ENCODE measurements around the gene TMEM185B.
"Not testable (repeated sequence)": the region's sequence is repeated elsewhere in the genome, so short reads cannot be mapped to it uniquely, and the experiment has no call there.

TMEM185B gene

DNA sequence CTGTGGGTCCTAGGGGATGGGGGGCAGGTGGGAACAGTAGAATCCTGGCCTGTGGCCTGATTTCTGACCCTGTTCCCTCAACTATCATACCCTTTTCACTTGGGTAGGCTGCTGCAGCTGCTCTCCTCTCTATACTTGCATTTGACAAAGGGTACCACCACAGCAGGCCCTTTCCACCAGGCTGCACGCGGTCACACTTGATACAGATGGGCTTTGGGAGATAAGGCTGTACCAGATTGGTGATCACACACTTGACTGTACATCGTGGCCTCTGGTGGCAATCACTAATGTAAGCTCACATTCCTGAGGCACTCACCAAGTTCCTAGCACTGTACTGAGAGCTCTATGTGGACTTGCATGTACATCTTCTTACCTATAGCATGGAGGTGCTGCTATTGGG lies 27.9 kb upstream of the TMEM185B start:
- no peak for DNase-seq

DNA sequence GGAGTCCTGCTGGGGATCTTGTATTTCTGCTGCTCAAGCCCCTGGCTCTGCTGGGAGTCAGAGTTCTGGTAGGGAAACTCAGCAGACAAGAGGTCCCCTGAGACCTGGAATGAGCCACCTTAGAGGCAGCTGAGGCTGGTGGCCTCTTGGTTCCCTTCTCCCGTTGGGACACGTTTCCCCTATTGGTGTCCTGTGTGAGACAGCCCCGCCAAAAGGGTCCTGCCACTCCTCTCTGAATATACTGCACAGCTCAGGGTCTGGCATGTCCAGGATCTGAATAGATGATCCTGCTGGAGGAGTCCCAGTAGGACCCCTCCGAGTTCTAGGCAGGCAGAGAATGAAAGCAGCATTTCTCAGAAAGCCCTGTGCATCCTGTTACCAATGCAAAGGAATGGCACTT lies 27.4 kb upstream of the TMEM185B start:
- no peak for DNase-seq

DNA sequence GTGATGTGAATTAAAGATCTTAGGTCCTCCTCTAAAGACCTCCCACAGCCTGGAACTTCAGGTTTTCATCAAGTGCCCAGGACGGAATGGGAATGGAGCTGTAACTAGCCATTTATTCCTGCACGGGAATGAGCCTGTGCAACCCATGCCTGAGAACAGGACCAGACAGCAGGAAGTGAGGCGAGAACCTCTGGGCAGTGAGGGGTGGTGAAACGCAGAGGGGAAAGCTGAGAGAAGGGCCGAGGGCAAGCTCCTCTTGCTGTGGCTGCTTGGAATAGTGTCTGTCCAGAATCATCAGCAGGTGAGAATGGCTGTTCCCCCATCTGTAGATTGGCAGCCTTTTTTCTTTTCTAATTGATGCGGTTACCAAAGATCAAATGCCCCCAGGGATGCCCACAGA lies 24.7 kb upstream of the TMEM185B start:
- DNase-seq: no peak

DNA sequence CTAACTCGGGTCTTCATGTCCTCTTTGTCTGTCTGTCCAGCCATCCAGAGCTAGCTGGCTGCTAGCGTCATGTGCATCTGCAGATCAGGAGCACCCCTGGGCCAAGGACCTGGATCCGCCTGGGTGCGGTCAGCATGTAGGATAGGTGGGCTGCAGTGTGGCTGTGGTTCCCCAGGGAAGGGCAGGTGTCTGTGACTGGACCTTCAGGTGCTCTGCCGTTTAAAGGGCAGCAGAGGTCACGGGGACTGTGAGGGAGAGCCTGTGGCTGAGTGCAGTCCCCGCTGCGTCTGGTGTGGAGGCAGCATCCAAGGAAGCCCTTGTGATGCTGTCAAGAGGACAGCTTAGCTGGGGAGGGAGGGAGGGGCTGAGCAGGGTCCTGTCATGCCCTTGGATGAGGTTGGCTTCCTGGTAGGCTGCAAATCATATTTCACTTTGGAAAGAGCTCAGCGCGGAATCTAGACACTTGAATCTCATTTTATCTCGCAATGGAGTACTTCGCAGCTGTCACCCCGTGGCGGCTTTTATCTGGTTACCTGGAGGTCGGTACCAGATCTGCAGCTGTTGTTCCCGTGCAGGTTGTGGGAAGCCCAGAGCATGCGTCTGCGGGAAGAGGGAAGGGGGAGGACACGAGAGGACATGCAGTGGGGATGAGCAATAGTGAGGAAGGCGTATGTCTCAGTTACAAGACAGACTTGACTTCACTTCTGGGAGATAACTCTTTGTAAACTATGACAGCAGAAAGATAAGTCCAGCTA lies 23.5 kb upstream of the TMEM185B start:
- DNase-seq: no peak

DNA sequence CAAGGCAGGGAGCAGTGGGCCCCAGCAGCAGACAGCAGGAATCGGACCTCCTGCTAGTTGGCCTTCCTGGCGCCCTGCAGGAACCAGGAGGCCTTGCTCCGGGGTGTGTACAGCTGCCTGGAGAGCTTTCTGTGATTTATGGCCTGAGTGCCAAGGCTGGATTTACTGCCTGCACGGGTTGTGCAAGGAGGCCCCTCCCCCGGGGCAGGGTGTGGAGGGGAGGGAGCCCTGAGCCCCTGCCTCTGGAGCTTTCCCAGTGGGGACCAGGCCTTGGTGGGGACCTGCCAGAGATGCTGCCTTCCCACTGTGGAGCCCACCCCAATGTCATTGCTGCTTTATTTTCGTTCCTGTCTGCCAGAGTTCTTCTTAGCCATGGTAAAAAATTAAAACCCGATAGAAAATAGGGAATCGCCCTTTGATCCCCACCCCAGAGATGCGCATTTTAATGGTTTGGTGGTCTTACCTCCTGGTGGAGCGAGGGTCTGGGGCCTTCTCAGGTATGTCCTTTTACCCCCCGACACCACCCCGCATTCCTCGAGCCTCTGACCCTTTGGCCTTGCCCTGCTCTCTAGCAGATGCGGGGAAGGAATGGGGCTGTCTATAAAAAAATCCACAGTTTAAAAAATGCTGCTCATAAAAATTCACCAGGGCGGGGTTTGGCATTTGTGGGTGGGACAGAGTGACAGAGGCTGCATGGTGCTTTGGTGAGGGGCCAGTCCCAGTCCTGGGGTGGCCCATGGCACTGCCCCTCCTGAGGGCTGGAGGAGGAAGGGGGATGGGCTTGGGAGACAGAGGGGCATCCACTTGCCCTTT lies 22.5 kb upstream of the TMEM185B start:
- no peak for DNase-seq

DNA sequence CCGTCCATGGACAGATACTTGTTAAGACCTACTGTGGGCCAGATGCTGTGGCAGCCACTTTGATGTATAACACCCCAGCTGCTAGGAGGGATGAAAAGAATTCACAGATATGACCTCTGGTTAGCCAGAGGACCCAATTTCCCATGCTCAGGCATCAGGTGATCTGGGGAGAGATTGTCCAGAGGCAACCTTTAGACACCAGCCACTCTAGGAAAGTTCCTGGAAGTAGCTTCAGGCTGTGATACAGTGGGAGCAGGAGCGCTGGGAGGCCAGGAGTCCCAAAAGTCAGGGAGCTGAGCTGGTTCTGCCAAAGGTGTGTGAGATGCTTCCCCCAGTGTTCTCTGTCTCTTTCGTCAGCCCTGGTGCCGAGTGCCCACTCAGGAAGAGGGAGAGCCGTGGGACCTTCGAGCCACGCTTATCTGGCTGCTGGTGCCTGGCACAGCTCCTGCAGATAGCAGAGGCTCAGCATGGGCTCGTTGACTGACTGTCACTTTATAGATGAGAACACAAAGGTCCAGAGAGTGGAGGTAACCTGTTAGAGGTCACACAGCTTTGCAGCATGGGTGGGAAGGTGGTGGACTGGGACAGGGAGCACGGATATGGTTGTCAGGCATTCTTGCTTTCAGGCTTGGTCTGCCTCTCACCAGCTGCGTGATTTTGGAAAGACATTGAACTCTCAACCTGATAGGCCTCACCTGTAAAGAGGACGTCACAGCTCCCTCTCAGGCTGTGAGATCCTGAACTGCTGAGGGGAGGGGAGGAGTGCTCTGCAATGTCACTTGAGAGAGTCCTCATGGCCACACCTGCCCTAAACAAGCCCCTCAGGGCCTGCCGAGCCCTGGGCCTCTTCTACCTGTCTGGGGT lies 21.7 kb upstream of the TMEM185B start:
- no peak for DNase-seq

DNA sequence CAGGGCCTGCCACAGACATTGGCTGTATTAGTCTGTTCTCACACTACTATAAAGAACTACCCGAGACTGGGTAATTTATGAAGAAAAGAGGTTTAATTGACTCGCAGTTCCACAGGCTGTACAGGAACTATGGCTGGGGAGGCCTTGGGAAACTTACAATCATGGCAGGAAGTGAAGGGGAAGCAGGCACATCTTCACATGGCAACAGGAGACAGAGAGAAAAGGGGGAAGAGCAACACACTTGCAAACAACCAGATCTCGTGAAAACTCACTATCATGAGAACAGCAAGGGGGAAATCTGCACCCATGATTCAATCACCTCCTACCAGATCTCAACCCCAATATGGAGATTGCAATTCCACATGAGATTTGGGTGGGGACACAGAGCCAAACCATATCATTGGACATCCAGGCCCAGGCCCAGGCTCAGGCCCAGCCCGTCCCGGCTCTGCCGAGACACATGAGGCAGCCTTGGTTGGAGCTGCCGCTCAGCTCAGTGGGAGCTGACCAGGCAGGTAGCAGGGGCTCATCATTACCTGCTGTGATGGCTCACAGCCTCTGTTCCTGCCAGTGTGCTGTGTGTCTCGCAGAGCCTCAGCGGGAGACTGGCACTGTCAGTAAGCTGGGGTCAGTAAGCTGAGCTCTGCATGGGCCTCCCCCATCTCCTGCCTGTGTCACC lies 20.8 kb upstream of the TMEM185B start:
- DNase-seq: no peak

DNA sequence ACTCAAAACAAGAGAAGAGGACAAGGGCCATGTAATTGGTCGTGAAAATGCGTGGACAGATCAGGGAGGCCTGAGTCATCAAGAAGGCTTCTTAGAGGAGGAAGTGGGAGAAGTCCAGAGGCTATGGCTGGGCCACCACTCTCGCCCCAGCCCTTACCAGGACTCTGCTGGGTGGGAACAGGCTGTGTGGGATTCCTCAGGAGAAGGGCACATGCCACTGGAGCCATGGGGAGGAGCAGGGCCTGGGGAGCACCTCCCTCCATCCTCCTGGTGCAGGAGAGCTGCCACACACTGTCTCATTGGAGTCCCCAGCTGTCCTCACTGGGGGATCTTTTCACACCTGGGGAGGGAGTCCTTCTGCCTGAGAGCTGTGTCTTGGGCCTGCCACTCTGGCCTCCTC lies 20.0 kb upstream of the TMEM185B start:
- DNase-seq: no peak

DNA sequence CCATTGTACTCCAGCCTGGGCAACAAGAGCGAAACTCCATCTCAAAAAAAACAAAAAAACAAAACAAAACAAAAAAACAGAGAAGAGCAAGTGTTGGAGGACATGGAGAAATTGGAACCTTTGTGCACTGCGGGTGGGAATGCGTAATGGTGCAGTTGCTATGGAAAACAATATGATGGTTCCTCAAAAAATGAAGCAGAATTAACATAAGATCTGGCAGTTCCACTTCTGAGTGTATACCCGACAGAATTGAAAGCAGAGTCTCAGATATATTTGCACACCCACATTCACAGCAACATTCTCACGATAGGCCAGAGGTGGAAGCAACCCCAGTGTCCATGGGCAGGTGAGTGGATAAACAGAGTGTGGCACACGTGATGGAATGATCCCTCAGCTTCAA lies 18.5 kb upstream of the TMEM185B start:
- DNase-seq: no peak

DNA sequence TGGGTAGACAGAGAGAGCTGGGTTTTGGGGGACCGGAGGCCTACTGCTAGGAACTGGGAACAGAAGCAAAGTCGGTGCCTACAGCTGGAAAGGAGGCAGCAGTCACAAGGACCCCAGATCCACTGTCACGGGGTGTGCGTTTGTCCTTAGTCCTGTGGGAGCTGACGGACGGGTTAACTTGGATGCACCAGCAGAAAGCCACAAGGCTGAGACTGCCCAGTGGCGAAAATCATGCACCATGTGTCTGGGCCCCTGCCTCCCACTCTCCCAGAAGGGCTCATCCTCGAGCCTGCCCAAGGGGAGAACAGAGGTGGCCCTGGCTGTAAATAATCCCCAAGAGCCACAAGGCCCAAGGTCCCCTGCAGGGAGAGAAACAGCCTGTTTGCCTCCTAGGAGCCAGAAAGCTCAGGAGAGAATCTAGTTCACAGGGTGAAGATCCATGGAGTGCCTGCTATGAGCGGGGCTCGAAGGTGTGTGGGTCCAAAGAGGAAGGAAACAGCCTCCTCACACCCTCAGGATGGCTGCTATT lies 17.8 kb upstream of the TMEM185B start:
- DNase-seq: no peak

DNA sequence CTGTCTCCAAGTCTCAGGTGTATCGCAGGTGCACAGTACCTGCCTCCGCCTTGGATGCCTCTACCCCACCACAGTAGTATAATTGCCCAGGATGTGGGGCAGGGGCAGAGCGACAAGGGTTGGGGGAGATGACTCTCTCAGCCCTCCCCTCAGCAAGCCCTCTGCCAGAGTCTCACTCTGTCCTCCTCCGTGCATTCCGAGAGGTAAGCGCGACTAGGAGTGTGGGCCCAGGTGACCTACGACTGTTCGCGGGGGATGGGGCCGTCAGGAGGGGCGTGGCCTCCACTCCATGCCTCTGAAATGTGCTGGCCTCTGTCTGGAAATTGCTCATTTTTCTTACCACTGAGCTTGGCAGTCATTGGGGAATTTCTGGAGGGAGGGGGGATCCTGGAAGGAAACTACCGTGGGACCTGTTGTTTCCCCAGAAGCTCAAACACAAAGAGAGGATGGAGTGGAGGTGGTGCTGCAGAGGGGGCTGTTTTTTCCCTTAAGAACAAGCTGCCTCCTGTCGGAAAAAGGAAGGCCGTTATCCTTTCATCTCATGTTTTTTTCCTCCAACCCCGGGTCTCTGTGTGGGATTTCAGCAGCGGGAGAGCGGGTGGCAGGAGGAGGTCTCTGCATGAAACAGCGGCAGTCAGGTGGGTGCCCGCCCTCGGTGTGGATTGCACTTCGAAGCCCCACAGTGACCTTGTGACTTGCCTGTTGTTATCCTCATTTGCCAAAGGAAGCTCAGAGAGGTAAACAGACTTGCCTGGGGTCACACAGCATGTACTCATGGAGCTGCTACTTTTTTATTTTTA lies 16.5 kb upstream of the TMEM185B start:
- no peak for DNase-seq

DNA sequence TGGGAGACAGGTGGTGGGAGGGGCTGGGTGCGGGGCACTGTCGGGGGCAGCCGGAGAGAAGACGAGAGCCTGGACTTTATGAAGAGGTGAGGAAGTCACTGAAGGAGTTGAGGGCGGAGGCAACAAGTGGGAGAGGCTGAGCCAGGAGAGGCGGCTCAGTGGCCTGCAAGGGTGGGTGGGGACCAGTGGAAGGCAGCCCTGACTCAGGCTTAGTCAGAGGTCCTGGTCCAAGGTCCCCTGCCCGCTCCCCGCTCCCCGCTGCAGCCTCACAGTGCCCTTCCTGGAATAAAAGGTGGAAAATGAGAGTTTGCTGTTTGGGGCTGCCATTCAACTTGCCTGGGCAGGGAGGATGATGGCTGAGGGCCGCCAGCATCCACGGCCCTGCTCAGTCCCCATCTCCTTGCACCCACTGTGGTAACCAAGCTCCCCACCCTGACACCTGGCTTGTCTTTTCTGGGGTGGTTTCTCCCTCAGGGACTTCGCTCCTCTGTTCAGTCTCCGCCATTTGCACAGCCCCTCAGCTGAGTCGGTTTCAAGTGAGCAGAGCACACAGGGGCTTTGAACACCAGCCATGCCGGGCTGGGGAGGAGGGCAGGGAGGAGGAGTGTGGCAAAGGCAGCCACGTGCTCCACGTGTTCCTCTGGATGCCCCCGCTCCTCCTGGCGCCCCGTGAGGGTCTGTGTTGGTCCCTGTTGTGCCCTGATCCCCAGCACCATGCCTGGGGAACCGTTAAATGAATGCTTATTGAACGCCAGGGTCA lies 15.7 kb upstream of the TMEM185B start:
- DNase-seq: no peak

DNA sequence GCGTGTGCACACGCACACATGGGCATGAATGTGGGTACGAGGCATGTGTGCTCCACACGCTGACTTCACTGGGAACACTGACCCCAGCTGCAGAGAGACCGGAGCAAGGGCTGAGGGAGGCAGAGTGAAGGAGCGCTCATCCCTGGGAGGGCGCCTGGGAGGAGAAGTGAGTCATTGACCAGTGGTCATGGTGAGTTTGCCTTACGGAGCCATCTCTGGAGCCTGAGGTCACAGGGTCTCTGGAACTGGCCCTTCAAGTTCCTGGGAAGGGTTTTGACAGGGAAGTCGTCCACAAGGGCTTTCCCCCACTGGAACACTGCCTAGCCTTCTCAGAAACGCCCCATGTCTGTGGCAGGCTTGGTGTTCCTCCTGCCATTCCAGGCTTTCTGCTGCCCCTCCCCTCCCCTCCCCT lies 14.3 kb upstream of the TMEM185B start:
- DNase-seq: no peak

DNA sequence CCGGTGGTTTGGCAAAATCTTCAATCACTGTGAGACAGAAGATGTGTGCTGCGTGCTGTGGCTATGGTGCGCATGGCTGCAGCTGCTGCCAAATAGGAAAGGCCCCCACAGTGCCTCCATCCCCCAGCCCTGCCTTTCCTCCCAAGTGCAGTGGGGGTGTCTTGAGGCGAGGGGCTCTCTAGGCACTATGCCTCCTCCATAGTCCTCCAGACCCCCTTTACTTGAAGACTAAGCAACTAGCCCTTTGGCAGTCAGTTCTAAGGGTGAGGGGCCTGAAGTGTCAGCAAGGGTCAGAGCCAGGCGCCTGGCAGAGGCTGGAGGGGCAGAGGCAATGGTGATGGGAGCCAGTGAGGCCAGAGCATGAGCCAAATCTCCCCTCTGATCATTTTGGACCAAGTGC lies 13.6 kb upstream of the TMEM185B start:
- DNase-seq: no peak

DNA sequence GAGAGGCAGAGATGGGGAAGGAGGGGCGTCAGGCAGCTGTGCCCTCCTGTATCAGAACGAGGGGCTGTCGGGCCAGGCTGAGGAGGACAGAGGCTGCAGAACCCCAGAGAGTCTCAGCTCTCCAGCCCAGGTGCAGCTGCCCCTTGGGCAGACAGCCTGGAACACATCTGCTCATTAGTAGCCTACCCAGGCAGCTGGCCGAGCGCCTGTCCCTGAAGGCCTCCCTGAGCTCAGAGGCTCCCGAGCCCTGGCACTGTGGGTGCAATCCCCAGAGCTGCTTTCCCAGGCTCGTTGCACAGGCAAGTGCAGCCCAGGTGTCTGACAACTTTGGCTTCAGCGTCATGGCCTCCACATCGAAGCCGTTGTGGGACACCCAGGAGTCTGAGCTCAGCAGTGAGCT lies 13.1 kb upstream of the TMEM185B start:
- DNase-seq: no peak

DNA sequence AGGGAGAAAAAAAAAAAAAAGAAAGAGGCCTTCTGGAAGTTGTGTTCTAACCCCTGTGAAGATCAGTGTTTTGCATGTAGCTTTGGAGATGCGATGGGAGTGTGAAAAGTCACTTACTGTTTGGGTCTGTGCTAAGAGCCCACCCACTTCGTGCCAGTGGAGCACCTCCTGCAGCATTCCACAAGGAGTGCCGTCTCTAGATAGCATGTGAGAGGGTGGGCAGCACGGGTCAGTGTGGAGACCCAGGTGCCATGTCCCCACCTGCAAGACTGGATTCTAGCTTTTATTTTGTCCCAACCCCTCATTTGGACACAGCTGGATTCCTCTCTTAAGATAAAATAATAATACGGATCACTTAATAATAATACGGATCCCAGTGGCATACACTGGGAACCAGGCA lies 12.5 kb upstream of the TMEM185B start:
- no peak for DNase-seq

DNA sequence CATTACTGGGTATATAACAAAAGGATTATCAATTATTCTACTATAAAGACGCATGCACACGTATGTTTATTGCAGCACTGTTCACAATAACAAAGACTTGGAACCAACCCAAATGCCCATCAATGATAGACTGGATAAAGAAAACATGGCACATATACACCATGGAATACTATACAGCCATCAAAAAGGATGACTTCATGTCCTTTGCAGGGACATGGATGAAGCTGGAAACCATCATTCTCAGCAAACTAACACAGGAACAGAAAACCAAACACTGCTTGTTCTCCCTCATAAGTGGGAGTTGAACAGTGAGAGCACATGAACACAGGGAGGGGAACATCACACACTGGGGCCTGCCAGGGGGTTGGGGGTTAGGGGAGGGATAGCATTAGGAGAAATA lies 12.0 kb upstream of the TMEM185B start:
- not testable (repeated sequence) for DNase-seq

DNA sequence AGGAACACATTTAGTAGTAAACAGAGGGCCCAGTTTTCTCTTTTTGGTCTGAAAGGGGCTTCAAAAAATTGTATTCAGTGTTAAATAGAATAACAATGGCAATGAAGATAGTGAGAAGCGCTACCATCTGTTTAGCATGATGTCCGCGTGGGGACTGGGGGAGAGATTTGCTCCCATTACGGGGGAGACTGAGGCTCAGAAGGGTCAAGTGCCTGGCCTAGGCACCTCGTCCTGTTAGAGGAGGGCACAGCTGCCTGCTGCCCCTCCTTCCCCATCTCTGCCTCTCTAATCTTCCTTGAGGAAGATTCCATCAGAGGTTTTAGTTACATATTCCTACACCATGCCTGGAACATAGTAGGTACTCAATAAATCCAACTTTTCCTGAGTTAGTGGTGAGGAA lies 10.1 kb upstream of the TMEM185B start:
- no peak for DNase-seq

DNA sequence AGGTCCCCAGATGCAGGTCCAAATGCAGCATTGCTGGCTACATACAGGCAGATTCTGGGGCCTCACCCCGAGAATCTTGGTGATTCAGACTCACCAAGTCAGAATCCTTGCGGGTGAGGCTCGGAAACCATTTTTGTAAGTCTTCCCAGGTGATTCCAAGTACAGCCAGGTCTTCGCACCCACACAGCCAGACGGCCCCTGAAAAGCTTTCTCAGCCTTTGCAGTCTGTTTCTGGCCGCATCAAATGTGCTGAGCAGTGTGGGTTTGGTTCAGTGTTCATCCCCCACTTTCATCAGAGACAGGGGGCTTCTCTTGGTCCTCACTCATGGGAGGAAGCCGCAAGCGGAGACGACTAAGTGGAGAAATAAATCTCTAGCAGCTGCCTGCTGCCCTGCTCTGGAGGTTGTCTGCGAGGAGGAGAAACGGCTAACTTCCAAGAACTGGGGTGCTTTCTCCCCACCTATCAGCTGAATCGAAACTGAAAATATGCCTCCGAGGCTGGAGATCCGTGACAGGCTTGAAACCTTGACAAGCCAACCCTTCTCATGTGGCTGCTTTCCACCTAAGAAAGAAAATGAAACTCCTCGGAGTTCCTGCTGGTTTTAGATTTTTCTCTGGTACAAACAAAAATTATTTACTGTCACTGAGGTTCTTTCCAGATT lies 8.9 kb upstream of the TMEM185B start:
- peak in 4 of 5 experiments; percentile 39 to 94 (median 55) for DNase-seq

DNA sequence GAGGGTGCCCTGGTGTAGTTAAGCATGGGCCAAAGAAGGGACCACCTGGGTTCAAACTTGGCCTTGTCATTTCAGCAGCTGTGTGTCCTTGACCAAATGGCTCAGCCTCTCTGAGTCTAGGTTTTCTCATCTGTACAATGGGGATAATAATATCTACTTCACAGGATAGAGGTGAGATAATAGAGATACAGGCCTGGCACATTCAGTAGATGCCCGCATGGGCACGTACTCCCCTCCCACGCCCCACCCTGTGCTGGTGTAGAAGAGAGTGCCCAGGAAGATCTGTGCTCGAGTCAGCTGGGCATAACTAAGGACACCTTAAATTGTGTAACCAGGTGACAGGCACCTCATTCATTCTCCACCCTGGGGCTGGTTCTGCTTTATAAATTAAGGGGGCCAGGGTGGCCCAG lies 8.4 kb upstream of the TMEM185B start:
- peak in 2 of 5 experiments; percentile 11 to 53 for DNase-seq
